GM19099 (cell line): ENCODE measurements around the gene MZB1.

ENCODE experiments used
- POLR2A ChIP-seq: IDR thresholded peaks from 3 replicates; pipeline ENCODE4 v1.6.1; 2011; ENCODE audit warnings: low read depth; ENCODE audit not compliant: insufficient read length; ENCODE audit errors: extremely low read depth

Gene MZB1

GRCh38 chr5:139399501-139400121, 9.9 kb upstream of the MZB1 start:
- no peak for TF ChIP-seq POLR2A

DNA sequence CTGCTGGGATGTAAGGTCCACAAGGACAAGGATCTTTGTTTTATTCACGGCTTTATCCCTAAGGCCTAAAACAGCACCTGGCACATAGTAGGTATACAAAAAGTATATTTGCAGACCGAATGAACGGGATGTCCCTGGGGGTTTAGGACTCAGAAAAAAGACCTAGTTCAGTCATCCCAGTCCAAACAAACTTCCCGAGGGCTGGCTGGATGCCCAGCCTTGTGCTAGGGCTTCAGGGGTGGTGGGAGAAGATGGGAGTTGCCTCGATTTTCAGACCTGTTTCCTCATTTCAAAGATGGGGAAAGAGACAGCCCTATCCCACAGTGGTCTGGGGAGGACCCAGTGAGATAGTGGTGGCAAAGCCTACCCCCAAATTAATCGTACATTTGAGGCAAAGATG, 8.2 kb upstream of the MZB1 start:
- no peak for TF ChIP-seq POLR2A

DNA sequence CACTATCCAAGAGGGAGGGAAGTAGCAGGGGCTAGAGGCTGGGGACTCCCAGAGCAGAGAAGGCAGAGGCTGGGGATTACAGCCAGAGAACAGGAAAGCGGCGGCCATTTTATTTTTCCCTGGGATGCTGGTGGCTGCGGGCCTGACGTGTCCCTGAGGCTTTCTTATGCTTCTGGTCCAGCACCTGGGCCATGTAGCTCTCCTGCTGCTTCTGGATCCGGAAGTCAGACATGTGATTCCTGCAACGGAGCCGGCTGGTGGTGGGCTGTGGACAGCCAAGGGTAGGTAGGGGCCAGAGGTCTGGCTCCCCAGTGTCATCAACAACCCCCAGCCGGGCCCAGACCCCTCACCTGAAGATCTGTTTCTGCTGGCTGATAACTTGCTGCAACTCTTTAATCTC, 7.0 kb upstream of the MZB1 start:
- TF ChIP-seq POLR2A: no peak

- TF ChIP-seq POLR2A: no peak
These were observed 6.3 kb upstream of the MZB1 start for GRCh38 chr5:139395844-139396640.

DNA sequence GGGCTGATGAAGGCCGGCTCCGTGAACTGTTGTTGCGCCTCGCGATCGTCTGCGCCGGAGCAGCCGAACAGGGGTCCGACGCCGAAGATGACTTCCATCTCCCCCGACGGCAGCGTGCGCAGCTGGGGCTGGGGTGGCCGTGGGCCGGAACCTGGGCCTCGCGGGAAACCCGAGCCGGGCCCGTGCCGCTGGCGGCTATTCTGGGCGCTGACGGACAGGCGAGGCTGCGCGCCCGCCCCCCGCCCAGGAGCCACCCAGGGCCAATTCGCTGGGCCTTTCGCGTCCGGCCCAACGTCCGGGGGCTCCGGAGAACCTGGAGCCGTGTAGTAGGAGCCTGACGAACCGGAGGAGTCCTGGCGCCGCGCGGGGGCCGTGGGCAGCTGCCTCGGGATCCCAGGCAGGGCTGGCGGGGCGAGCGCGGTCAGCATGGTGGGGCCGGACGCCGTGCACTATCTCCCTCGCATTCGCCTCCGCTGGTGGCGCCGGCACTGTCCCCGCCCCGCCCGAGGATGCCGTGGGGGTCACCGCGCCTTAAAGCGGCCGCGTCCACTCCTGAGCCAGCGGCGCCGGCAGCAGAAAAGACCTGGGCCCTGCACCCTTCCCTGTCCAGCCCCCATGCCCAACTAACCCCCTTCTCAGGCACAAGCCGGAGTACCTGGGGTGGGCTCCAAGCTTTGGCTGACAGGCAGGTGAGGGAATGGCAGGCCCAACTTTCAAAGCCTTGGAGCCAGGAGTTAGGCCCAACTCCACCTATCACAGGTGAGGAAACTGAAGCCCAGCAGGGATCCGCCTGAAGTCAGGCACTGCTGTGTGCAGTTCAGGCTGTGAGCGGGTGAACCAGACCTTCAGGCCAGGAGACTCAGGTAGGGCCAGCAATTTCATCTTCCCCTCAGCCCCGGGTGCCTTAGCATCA, 5.2 kb upstream of the MZB1 start, which contains the start of gene PROB1:
Gene PROB1, minus strand, starts transcription at position 451 of the 913 bp plus-strand sequence. Its CDS starts 23 bp downstream, at position 428.
- TF ChIP-seq POLR2A: no peak

DNA sequence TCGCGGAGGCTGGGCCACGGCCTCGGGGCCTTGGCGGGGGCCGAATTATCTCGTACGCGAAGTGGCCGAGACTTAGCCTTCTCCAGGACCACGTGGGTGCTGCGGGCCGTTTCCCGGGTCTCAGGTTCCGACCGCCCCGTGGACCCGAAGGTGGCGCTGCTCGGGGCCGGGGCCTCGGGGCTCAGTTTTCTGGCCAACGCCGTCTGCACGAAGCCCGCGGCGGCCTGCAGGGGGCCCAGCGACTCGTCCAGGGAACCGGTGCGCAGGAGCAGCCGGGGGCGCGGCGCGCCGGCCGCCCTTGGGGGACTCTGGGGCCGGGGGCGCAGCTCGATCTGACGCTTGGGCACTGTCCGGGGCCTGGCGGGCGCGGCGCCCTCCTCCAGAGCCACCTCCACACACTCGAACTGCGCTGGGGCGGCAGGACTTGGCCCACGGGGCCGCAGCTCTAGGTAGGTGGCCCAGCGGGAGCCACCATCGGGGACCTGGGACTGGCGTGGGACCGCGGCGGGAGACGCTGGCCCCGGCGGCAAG, 4.5 kb upstream of the MZB1 start:
- peak; percentile 43 for TF ChIP-seq POLR2A

- no peak for TF ChIP-seq POLR2A
These were observed 3.9 kb upstream of the MZB1 start for GRCh38 chr5:139393497-139394122.

DNA sequence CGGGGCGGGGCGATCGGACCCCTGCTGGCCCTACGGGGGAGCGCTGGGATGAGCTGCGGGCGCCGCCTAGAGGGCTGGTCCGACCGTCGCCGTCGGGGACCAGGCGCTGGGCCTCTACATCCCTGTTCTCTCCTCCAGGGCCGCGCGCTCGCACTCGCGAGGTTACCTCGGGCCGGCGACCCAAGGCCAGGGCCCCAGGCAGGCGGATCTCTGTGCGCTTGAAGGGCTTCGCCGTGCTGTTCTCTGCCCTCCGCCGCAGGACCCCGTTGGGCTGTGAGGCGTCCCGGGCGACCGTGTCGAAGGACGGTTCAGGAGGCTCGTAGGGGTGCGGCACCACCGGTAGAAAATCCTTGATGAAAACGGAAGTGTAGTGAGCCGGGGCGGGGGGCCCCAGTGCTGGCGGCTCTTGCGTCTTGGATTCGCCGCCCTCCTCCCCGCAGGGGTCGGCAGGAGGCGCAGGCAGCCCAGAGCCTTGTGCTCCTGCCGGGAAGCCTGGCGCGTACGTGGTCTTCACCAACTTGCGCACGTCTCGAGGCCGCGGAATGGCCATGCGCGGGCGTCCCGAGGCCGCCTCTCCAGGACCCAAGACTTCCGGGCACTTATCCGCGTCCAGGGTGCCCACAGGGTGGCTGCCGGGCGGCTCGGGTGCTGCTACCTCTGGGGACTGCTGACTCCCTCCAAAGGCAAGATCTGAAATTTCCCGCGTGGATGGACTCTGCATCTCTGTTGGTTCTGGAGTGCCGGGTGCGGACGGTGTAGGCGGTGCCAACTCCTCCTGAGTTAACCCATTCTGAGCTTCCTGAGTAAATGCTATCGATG, 3.2 kb upstream of the MZB1 start:
- peak; percentile 53 for TF ChIP-seq POLR2A

DNA sequence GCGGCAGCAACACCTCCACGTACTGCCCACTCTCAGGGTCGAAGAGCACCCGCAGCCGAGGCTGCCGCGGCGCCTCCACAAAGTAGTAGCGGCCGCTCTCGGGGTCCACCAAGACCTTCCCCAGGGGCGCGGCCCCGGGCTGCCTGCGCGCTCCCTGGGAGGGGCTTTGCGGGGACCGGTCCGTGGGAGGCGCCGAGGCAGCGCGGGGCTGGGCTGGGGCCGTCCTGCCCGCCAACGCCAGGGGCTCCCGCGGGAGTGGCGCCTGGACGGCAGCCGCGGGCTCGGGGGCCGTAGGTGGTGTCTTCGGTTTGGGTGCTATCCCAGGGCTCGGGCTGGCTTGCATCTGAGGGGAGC, 2.6 kb upstream of the MZB1 start:
- peak; percentile 68 for TF ChIP-seq POLR2A

DNA sequence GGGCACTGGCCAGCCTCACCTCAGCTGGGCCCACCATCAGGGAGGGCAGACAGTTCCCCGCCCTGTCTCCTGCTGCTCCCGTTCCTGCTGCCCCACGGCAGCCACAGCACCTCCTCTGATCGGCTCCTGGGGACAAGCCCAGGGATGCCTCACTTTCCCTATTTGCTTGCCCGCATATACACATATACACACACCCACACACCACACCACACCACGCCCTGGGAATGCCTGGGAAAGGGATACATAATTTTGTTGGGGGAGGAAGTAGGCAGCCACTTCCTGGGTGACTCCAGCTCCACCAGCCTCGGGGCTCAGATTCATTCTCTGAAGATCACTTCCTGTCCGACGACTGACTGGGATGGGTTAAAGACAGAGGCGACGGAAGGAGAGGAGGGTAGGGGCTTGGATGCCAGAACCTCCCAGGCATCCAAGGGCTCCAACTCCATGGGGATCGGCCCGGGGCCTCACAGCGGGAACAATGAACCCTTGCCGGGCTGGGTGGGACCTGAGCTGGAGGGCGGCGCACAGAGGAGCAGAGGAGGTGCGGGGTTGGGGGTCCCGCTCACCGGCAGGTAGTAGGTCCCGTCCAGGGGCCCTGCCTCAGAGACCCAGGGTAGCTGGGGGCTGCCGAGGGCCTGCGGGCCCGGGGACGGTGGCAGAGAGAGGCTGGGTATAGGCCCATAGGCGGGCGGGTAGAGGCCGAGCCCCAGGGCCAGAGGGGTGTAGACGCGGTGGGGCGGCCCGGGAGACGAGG, 2.0 kb upstream of the MZB1 start:
- TF ChIP-seq POLR2A: no peak

DNA sequence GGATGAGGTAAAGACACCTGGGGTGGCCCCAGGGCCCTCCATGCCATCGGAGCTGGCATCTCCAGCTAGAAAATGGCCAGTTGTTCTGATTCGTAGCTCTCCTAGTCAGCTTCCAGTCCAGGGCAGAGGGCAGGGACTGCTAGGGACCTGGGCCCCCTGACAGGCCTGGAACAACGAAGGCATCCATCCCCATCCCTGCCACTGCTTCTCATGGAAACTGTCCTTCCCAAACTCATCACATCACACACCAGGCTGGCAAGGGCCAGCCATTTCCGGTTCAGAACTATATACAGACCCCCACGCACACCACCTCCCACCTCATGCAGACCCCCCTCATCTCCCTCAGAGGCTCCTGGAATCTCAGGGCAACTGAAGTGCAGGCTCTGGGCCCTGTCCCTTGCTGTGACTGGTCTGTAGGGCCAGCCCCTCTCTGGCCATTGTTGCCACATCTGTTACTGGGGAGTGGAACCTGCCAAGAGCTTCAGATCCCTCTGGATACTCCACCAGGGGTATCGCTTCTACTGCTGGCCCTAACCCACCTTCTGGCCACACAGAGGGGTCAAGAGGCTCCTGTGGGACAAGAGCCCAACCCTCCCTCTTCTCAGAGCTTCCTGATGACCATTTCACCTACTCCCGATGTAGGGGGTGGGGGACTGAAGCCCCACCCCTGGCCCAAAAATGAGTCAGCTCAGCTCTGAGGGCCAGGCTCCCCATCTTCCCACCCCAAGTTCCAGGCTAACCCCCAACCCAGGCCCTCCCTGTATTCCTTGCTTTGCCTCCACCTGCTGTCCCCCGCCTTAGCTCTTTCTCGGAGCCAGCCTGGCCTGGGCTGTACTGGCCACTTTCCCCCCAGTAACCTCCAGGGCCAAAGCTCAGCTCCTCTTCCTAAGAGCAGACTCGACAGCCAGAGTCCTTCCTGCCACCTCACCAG, 1.2 kb upstream of the MZB1 start:
- no peak for TF ChIP-seq POLR2A

DNA sequence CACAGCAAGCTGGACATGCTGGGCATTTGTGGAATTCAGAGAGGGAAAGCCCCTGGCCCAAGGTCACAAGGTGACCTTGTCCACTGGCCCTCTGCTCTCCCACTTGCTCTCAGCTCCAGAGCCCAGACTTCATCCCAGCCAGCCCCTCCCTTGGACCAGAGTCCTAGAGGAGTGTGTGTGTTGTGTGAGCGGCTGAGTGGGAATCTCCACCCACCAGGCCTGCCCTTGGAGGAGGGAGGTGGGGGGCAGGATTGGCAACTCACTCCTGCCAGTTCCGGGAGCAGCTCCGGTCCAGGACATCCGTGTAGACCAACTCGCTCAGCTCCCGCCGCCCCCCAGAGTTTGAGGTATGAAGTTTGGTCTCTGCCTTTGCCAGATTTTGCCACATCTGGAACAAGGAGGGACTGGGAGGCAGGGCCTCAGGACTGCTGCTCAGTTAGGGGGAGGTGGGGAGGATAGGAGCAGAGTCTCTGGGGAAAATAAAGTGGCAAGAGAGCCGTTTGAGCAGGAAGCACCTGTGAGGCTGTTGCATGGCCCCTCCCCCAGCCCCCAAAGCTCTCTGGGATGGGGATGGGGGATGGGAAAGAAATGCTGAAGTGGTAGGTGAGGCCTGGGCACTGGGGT, 1.4 kb downstream of the MZB1 start:
- peak; percentile 38 for TF ChIP-seq POLR2A
